ENCODE measurements around the gene OXA1L.
"Not testable (repeated sequence)": the region's sequence is repeated elsewhere in the genome, so short reads cannot be mapped to it uniquely, and the experiment has no call there.

The OXA1L gene

DNA sequence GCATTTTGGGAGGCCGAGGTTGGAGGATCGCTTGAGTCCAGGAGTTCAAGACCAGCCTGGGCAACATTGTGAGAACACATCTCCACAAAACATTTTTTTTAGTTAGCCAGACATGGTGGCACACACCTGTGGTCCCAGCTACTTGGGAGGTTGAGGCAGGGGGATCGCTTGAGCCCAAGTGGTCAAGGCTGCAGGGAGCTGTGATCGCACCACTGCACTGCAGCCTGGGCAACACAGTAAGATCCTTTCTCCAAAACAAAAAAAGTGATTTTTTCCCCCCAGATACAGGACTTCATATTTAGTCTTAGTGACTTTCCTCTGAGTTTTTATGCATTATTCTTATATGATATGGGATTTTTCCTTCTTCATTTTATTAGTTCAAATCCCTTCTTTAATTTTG, 20.2 kb downstream of the OXA1L start:
- H3K27ac ChIP-seq, result no peak overlapping the region

DNA sequence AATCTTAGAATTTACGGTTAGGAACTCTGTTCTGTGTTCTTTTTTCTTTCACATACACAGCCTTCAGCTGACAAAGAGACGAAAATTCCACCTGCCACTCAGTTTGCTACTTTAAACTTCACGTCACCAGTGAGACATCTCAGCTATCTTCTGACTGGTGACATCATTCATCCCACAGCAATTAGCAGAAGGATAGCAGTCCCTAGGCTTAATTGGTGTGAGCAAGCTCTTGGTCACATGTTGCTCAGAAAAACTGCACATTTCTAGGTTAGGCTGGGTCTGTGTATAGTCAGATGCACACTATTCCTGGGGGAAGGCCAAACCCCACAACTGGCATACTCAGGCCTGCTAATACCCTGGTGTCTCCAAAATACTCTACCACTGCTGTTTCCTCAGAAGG, 24.8 kb downstream of the OXA1L start:
- H3K36me3 ChIP-seq (ENCODE audit: insufficient read depth, low read length), result no peaks in the 10 kb centered on the region
- no peak overlapping the region for H3K27ac ChIP-seq
- no peaks in the 10 kb centered on the region for H3K9me3 ChIP-seq (ENCODE audit: low read depth, low read length)
- H3K9ac ChIP-seq (ENCODE audit: insufficient read length), result no peak overlapping the region
- TF ChIP-seq FOXP2 (optimal IDR thresholded peaks at IDR 0.05; ENCODE audit: control extremely low read depth, extremely low read length, insufficient read depth) (no peak), EZH2 (IDR thresholded peaks at IDR 0.05) (no peak), POLR2AphosphoS5 (IDR thresholded peaks at IDR 0.05; ENCODE audit: borderline replicate concordance, low read depth, low read length) (no peak)
- DNase-seq (ENCODE audit: low read depth, low spot score), result no peak
- no peak overlapping the region for H3K4me3 ChIP-seq

More for the DNA sequence above, 20.2 kb downstream of the OXA1L start:
- no peak overlapping the region for H3K4me3 ChIP-seq
- no peaks in the 10 kb centered on the region for H3K9me3 ChIP-seq (ENCODE audit: low read depth, low read length)
- no peaks in the 10 kb centered on the region for H3K36me3 ChIP-seq (ENCODE audit: insufficient read depth, low read length)
- no peak overlapping the region for H3K9ac ChIP-seq (ENCODE audit: insufficient read length)
- DNase-seq (ENCODE audit: low read depth, low spot score), result no peak
- TF ChIP-seq EZH2 (IDR thresholded peaks at IDR 0.05), result no peak
- TF ChIP-seq FOXP2 (optimal IDR thresholded peaks at IDR 0.05; ENCODE audit: control extremely low read depth, extremely low read length, insufficient read depth), result no peak
- TF ChIP-seq POLR2AphosphoS5 (IDR thresholded peaks at IDR 0.05; ENCODE audit: borderline replicate concordance, low read depth, low read length), result no peak

- H3K27ac ChIP-seq, result no peak overlapping the region
- no peak overlapping the region for H3K4me3 ChIP-seq
- no peaks in the 10 kb centered on the region for H3K9me3 ChIP-seq (ENCODE audit: low read depth, low read length)
- no peaks in the 10 kb centered on the region for H3K36me3 ChIP-seq (ENCODE audit: insufficient read depth, low read length)
- H3K9ac ChIP-seq (ENCODE audit: insufficient read length), result no peak overlapping the region
- no peak for DNase-seq (ENCODE audit: low read depth, low spot score)
- TF ChIP-seq EZH2 (IDR thresholded peaks at IDR 0.05), result no peak
- TF ChIP-seq POLR2AphosphoS5 (IDR thresholded peaks at IDR 0.05; ENCODE audit: borderline replicate concordance, low read depth, low read length), result no peak
- TF ChIP-seq FOXP2 (optimal IDR thresholded peaks at IDR 0.05; ENCODE audit: control extremely low read depth, extremely low read length, insufficient read depth), result no peak
Observed at GRCh38 chr14:22792158-22792557, 25.7 kb downstream of the OXA1L start.

DNA sequence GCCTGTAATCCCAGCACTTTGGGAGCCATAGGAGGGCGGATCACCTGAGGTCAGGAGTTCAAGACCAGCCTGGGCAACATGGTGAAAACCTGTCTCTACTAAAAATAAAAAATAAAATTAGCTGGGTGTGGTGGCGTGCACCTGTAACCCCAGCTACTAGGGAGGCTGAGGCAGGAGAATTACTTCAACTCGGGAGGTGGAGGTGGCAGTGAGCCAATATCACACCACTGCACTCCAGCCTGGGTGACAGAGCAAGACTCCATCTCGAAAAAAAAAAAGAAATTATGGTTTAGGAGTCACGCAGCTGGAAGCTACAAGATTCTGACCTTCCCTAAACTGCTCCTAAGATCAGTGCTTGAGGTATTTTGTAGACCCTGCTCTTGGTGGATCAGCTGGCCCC, 27.1 kb downstream of the OXA1L start:
- not testable (repeated sequence) for H3K27ac ChIP-seq; H3K9me3 ChIP-seq (ENCODE audit: low read depth, low read length); H3K36me3 ChIP-seq (ENCODE audit: insufficient read depth, low read length); H3K9ac ChIP-seq (ENCODE audit: insufficient read length); DNase-seq (ENCODE audit: low read depth, low spot score); H3K4me3 ChIP-seq

DNA sequence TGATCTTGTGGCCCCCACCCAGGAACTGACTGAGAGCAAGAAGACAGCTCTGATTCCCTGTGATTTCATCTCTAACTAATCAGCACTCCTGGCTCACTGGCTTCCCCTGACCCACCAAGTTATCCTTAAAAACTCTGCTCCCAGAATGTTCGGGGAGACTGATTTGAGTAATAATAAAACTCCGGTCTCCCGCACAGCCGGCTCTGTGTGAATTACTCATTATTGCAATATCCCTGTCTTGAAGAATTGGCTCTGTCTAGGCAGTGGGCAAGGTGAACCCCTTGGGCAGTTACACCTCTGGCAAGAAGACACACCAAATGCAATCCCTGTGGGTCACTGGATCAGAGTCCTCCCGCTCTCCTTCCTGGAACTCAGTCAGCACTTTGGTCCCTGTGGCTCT, 27.5 kb downstream of the OXA1L start:
- H3K9me3 ChIP-seq (ENCODE audit: low read depth, low read length), result no peaks in the 10 kb centered on the region
- H3K27ac ChIP-seq, result no peak overlapping the region
- no peak for DNase-seq (ENCODE audit: low read depth, low spot score)

GRCh38 chr14:22794551-22794951, 28.1 kb downstream of the OXA1L start:
- no peak for DNase-seq (ENCODE audit: low read depth, low spot score)
- Histone ChIP-seq H3K9me3 (ENCODE audit: low read depth, low read length) (no peaks in the 10 kb centered on the region), H3K27ac (no peak overlapping the region), H3K4me3 (no peak overlapping the region), H3K9ac (ENCODE audit: insufficient read length) (no peak overlapping the region), H3K36me3 (ENCODE audit: insufficient read depth, low read length) (no peaks in the 10 kb centered on the region)
- TF ChIP-seq EZH2 (IDR thresholded peaks at IDR 0.05), result no peak
- no peak for TF ChIP-seq FOXP2 (optimal IDR thresholded peaks at IDR 0.05; ENCODE audit: control extremely low read depth, extremely low read length, insufficient read depth)
- TF ChIP-seq POLR2AphosphoS5 (IDR thresholded peaks at IDR 0.05; ENCODE audit: borderline replicate concordance, low read depth, low read length), result no peak

More for the DNA sequence above, 27.5 kb downstream of the OXA1L start:
- H3K4me3 ChIP-seq, result no peak overlapping the region
- no peak overlapping the region for H3K9ac ChIP-seq (ENCODE audit: insufficient read length)
- TF ChIP-seq EZH2 (IDR thresholded peaks at IDR 0.05) (no peak), FOXP2 (optimal IDR thresholded peaks at IDR 0.05; ENCODE audit: control extremely low read depth, extremely low read length, insufficient read depth) (no peak)
- H3K36me3 ChIP-seq (ENCODE audit: insufficient read depth, low read length), result no peaks in the 10 kb centered on the region

GRCh38 chr14:22796087-22796707, 29.7 kb downstream of the OXA1L start:
- DNase-seq (ENCODE audit: low read depth, low spot score), result no peak
- no peak overlapping the region for H3K27ac ChIP-seq
- H3K4me3 ChIP-seq, result no peak overlapping the region
- H3K9ac ChIP-seq (ENCODE audit: insufficient read length), result no peak overlapping the region
- H3K9me3 ChIP-seq (ENCODE audit: low read depth, low read length), result no peaks in the 10 kb centered on the region
- TF ChIP-seq FOXP2 (optimal IDR thresholded peaks at IDR 0.05; ENCODE audit: control extremely low read depth, extremely low read length, insufficient read depth) (no peak), POLR2AphosphoS5 (IDR thresholded peaks at IDR 0.05; ENCODE audit: borderline replicate concordance, low read depth, low read length) (no peak), EZH2 (IDR thresholded peaks at IDR 0.05) (no peak)
- H3K36me3 ChIP-seq (ENCODE audit: insufficient read depth, low read length), result no peaks in the 10 kb centered on the region

DNA sequence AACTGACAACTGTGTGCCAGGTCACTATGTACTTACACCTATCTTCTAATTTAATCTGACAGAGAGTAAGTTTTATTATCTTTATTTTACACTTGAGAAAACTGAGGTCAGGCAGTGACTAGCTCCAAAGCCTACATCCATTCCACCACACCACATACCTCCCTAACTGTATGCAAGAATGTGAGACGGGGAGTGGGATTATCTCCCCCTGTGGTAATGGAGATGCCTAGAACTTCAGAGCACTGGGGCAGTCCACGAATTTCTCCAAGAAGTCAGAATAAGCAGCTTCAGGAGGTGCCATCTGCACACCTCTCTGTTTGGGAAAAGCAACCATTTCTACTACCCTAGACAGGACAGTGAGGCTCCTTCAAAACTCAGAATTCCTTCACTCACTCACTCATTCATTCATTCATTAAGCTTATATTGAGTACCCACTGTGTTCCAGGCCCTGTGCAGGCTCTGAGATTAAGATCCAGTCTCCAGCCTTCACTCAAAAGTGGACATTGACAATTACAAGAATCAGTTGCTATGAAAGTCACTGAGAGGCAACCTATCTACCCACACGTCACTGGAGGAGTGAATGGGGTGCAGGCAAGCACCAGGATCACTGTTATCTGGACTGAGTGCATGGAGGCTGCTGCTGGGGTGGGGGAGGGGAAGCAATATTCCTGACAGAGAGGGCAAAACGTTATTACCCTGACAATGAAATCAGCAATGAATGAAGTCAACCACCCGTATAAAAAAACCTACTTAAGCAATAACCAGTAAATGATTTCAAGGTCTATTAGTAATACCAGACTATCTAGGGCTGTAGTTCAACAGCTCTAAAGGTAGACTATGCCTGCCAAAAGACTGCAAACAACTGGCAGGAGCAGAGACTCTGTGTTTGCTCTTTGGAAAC, 30.8 kb downstream of the OXA1L start:
- Histone ChIP-seq H3K9me3 (ENCODE audit: low read depth, low read length) (no peaks in the 10 kb centered on the region), H3K27ac (no peak overlapping the region), H3K36me3 (ENCODE audit: insufficient read depth, low read length) (no peaks in the 10 kb centered on the region), H3K4me3 (no peak overlapping the region), H3K9ac (ENCODE audit: insufficient read length) (no peak overlapping the region)
- DNase-seq (ENCODE audit: low read depth, low spot score), result no peak
- no peak for TF ChIP-seq FOXP2 (optimal IDR thresholded peaks at IDR 0.05; ENCODE audit: control extremely low read depth, extremely low read length, insufficient read depth)
- TF ChIP-seq EZH2 (IDR thresholded peaks at IDR 0.05), result no peak
- no peak for TF ChIP-seq POLR2AphosphoS5 (IDR thresholded peaks at IDR 0.05; ENCODE audit: borderline replicate concordance, low read depth, low read length)

All from SK-N-MC (cell line).